Liver (tissue), 3 donors: ENCODE results near the gene MEGF11.

Experiments
- FOXA1 ChIP-seq: IDR thresholded peaks from 2 replicates; pipeline ENCODE4 v1.6.1; 2016; ENCODE audit warnings: antibody characterized with exemption
- HNF4G ChIP-seq: IDR thresholded peaks from 2 replicates; pipeline ENCODE4 v1.6.1; 2016; ENCODE audit warnings: antibody characterized with exemption
- RXRA ChIP-seq, 2 donors: IDR thresholded peaks; 2 replicates each; pipeline ENCODE4 v1.6.1; 2017 to 2018; ENCODE audit warnings: antibody characterized with exemption in 2 of 2, mild to moderate bottlenecking in 1 of 2
- TAF1 ChIP-seq: conservative IDR thresholded peaks from 2 replicates; pipeline ENCODE4 v1.6.1; 2016; ENCODE audit warnings: antibody characterized with exemption, mild to moderate bottlenecking
- YY1 ChIP-seq: IDR thresholded peaks from 2 replicates; pipeline ENCODE4 v1.6.1; 2016; ENCODE audit warnings: antibody characterized with exemption, mild to moderate bottlenecking
- TF ChIP-seq, protein P1 (sequence below): fragments of 150-350 bp; IDR thresholded peaks from 2 replicates; pipeline ENCODE4 v1.5.1; 2017; ENCODE audit warnings: improper control_type of control experiment, low read depth, low read length; ENCODE audit not compliant: missing input control
- TF ChIP-seq, protein P2 (sequence below): IDR thresholded peaks from 2 replicates; pipeline ENCODE4 v1.6.1; 2016; ENCODE audit warnings: antibody characterized with exemption
- donor health status: healthy.
- donor health status: healthy.

DNA sequence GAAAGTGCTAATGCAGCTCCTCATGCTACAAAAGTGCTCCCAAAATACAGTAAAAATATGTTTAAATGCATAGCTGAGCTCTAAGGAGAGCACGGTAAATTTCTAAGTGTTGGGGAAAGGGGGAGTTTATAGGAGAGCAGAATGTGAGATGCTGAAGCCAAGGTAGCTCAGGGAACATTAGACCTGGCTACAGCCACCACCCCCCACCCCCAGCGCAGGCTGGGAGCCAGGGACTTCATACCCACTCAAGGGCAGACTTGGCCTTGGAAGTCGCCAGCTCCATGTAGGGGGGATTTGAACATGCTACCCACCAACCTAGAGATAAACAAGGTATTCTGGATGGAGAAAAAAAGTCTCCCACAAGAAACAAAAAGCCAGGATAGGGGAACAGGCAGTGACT is 142.2 kb downstream of the MEGF11 start:
- TF ChIP-seq, protein P1, sequence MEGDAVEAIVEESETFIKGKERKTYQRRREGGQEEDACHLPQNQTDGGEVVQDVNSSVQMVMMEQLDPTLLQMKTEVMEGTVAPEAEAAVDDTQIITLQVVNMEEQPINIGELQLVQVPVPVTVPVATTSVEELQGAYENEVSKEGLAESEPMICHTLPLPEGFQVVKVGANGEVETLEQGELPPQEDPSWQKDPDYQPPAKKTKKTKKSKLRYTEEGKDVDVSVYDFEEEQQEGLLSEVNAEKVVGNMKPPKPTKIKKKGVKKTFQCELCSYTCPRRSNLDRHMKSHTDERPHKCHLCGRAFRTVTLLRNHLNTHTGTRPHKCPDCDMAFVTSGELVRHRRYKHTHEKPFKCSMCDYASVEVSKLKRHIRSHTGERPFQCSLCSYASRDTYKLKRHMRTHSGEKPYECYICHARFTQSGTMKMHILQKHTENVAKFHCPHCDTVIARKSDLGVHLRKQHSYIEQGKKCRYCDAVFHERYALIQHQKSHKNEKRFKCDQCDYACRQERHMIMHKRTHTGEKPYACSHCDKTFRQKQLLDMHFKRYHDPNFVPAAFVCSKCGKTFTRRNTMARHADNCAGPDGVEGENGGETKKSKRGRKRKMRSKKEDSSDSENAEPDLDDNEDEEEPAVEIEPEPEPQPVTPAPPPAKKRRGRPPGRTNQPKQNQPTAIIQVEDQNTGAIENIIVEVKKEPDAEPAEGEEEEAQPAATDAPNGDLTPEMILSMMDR: no peak
- no peak for TF ChIP-seq YY1
- TF ChIP-seq HNF4G: no peak
- no peak for TF ChIP-seq FOXA1
- no peak for TF ChIP-seq RXRA (IDR thresholded peaks at IDR 0.05)
- TF ChIP-seq, protein P2, sequence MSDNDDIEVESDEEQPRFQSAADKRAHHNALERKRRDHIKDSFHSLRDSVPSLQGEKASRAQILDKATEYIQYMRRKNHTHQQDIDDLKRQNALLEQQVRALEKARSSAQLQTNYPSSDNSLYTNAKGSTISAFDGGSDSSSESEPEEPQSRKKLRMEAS: no peak
- TF ChIP-seq TAF1: no peak
